ENCODE data around the gene MPIG6B. TPM values are rescaled to one million over a fixed set of nuclear protein-coding genes. Genes with fewer than 3 reads are reported as not detected.

Gene MPIG6B
- total and polyA plus RNA-seq, 2 experiments from 2014 or later, result not detected

- H3K4me1 ChIP-seq (ENCODE audit: low read depth), result no peaks in the 10 kb centered on the region
- no peaks in the 10 kb centered on the region for H3K9me3 ChIP-seq (ENCODE audit: low read depth)
- no peak overlapping the region for H3K4me3 ChIP-seq
- H3K36me3 ChIP-seq, result peaks cover 39% of the 10 kb centered on the region
- no peak for TF ChIP-seq CTCF (IDR thresholded peaks at IDR 0.05; ENCODE audit: low read depth, low read length)
- no peaks in the 10 kb centered on the region for H3K27me3 ChIP-seq
- H3K27ac ChIP-seq, result no peak overlapping the region
- no peak for DNase-seq (ENCODE audit: low read depth in 1 of 2, low spot score in 1 of 2)
Observed at GRCh38 chr6:31692886-31693285, 30.3 kb upstream of the MPIG6B start.

GRCh38 chr6:31693535-31693934 is 29.6 kb upstream of the MPIG6B start:
- no peak overlapping the region for H3K27ac ChIP-seq
- no peak overlapping the region for H3K4me3 ChIP-seq
- DNase-seq (ENCODE audit: low read depth in 1 of 2, low spot score in 1 of 2), result no peak
- H3K4me1 ChIP-seq (ENCODE audit: low read depth), result no peaks in the 10 kb centered on the region
- no peaks in the 10 kb centered on the region for H3K9me3 ChIP-seq (ENCODE audit: low read depth)
- H3K36me3 ChIP-seq, result peaks cover 33% of the 10 kb centered on the region
- no peak for TF ChIP-seq CTCF (IDR thresholded peaks at IDR 0.05; ENCODE audit: low read depth, low read length)
- no peaks in the 10 kb centered on the region for H3K27me3 ChIP-seq

- Histone ChIP-seq H3K4me1 (ENCODE audit: low read depth) (peaks cover 8% of the 10 kb centered on the region), H3K27ac (no peak overlapping the region), H3K27me3 (no peaks in the 10 kb centered on the region), H3K36me3 (peaks cover 18% of the 10 kb centered on the region), H3K4me3 (no peak overlapping the region), H3K9me3 (ENCODE audit: low read depth) (no peaks in the 10 kb centered on the region)
- TF ChIP-seq CTCF (IDR thresholded peaks at IDR 0.05; ENCODE audit: low read depth, low read length), result no peak
- DNase-seq (ENCODE audit: low read depth in 1 of 2, low spot score in 1 of 2), result no peak
Observed at GRCh38 chr6:31697555-31697954, 25.6 kb upstream of the MPIG6B start.

GRCh38 chr6:31700740-31701401 is 22.3 kb upstream of the MPIG6B start:
- no peak for DNase-seq (ENCODE audit: low read depth in 1 of 2, low spot score in 1 of 2)
- no peak overlapping the region for H3K4me3 ChIP-seq

GRCh38 chr6:31701666-31702404 is 21.3 kb upstream of the MPIG6B start:
- peak in 1 of 2 donors; percentile 32 for DNase-seq (ENCODE audit: low read depth in 1 of 2, low spot score in 1 of 2)
- Histone ChIP-seq H3K27me3 (no peaks in the 10 kb centered on the region), H3K4me3 (peak overlapping the region; percentile 88), H3K27ac (no peak overlapping the region), H3K9me3 (ENCODE audit: low read depth) (no peaks in the 10 kb centered on the region), H3K4me1 (ENCODE audit: low read depth) (peaks cover 8% of the 10 kb centered on the region), H3K36me3 (peaks cover 5% of the 10 kb centered on the region)
- TF ChIP-seq CTCF (IDR thresholded peaks at IDR 0.05; ENCODE audit: low read depth, low read length), result no peak

More at GRCh38 chr6:31700740-31701401, 22.3 kb upstream of the MPIG6B start:
- peaks cover 5% of the 10 kb centered on the region for H3K36me3 ChIP-seq
- TF ChIP-seq CTCF (IDR thresholded peaks at IDR 0.05; ENCODE audit: low read depth, low read length), result no peak
- no peaks in the 10 kb centered on the region for H3K27me3 ChIP-seq
- H3K9me3 ChIP-seq (ENCODE audit: low read depth), result no peaks in the 10 kb centered on the region
- H3K27ac ChIP-seq, result no peak overlapping the region
- peaks cover 8% of the 10 kb centered on the region for H3K4me1 ChIP-seq (ENCODE audit: low read depth)

Measured in cardiac muscle cell (in vitro differentiated cells and primary cell).